Measurements from ENCODE around the gene TMC5. TPM values are rescaled to one million over a fixed set of nuclear protein-coding genes. Genes with fewer than 3 reads are reported as not detected.

TMC5 gene
- total RNA-seq, 1 experiment from 2014 or later: 15.7 TPM

- H3K79me2 ChIP-seq (ENCODE audit: insufficient read depth, low read length): no peaks in the 10 kb centered on the region
- no peaks in the 10 kb centered on the region for H3K27me3 ChIP-seq (ENCODE audit: insufficient read depth, low read length)
- peaks cover 10 to 11% of the 10 kb centered on the region in 2 experiments; a peak in 3 of 4 replicates for H3K4me1 ChIP-seq (ENCODE audit: control insufficient read depth in 1 of 2, insufficient read depth in 2 of 2, low read length in 2 of 2)
- BruUV-seq (replicated peaks): no TSS peak
- ChIA-PET RAD21 (ENCODE audit: low non-redundant PET in 1 of 2, low total read pairs in 2 of 2, uncharacterized antibody in 2 of 2, unreplicated experiment in 2 of 2) (no interaction called here), CTCF (interaction anchor here (0.6 to 1.0 kb wide), 2 partner anchors 12 to 15 kb away, joined by 3 to 7 read pairs; no protein-coding TSS in a partner anchor), POLR2A (interaction anchor here (0.6 kb wide), 1 partner anchor 57 kb away, joined by 3 read pairs; no protein-coding TSS in a partner anchor)
- no peak for DNase-seq (ENCODE audit: low read depth, low spot score)
- peaks cover 0 to 5% of the 10 kb centered on the region in 2 experiments; a peak in 1 of 4 replicates for H3K9me3 ChIP-seq (ENCODE audit: control insufficient read depth in 1 of 2, insufficient read depth in 1 of 2, low read depth in 1 of 2, low read length in 2 of 2)
- no peak overlapping the region for H2AFZ ChIP-seq (ENCODE audit: low read depth, low read length, poor library complexity, severe bottlenecking)
- H3K36me3 ChIP-seq (ENCODE audit: control insufficient read depth in 1 of 2, insufficient read depth in 2 of 2, low read length in 2 of 2): no peaks in the 10 kb centered on the region
- H3K4me3 ChIP-seq (replicated peaks in 1 of 2; ENCODE audit: low read depth in 1 of 2, low read length in 2 of 2): no peak overlapping the region
- TF ChIP-seq CBX3 (IDR thresholded peaks at IDR 0.05; ENCODE audit: low read depth) (0 out of 2 replicates have a peak, but pooled peaks have one; percentile 8), FOSL1 (IDR thresholded peaks at IDR 0.05; ENCODE audit: low read depth) (no peak), CTCF (IDR thresholded peaks at IDR 0.05 in 2 of 3, conservative IDR thresholded peaks at IDR 0.05 in 1 of 3; ENCODE audit: borderline replicate concordance in 1 of 3, insufficient read depth in 1 of 3, low read depth in 2 of 3, low read length in 2 of 3) (peak in 2 of 3 experiments; percentile 49 to 60; a peak in 4 of 6 replicates), RAD21 (IDR thresholded peaks at IDR 0.05; ENCODE audit: low read depth) (peak; percentile 61)
- peak; percentile 97 for ATAC-seq
- H3K27ac ChIP-seq (ENCODE audit: low read depth, low read length): no peak overlapping the region
- no peak overlapping the region for H3K9ac ChIP-seq (ENCODE audit: low read length)
- no peak overlapping the region for H3K4me2 ChIP-seq (ENCODE audit: low read length)
- no peaks in the 10 kb centered on the region for H4K20me1 ChIP-seq (ENCODE audit: insufficient read depth)
- H3K9me2 ChIP-seq (ENCODE audit: insufficient read depth): no peaks in the 10 kb centered on the region
- intact Hi-C loops (cut with micrococcal nuclease): no loop called here
These were observed 17.0 kb upstream of the TMC5 start for GRCh38 chr16:19400711-19401110.

GRCh38 chr16:19406891-19407491, 10.7 kb upstream of the TMC5 start:
- Histone ChIP-seq H3K9me3 (ENCODE audit: control insufficient read depth in 1 of 2, insufficient read depth in 1 of 2, low read depth in 1 of 2, low read length in 2 of 2) (peaks cover 0 to 7% of the 10 kb centered on the region in 2 experiments; a peak in 1 of 4 replicates), H3K79me2 (ENCODE audit: insufficient read depth, low read length) (peaks cover 5% of the 10 kb centered on the region; the same call in 1 of the 2 replicates), H2AFZ (ENCODE audit: low read depth, low read length, poor library complexity, severe bottlenecking) (no peak overlapping the region), H3K36me3 (ENCODE audit: control insufficient read depth in 1 of 2, insufficient read depth in 2 of 2, low read length in 2 of 2) (0 out of 4 replicates have a peak, but pooled peaks cover 0 to 3% of the 10 kb centered on the region in 2 experiments), H3K4me2 (ENCODE audit: low read length) (no peak overlapping the region), H4K20me1 (ENCODE audit: insufficient read depth) (no peaks in the 10 kb centered on the region), H3K27me3 (ENCODE audit: insufficient read depth, low read length) (no peaks in the 10 kb centered on the region), H3K27ac (ENCODE audit: low read depth, low read length) (no peak overlapping the region), H3K9ac (ENCODE audit: low read length) (no peak overlapping the region), H3K4me3 (replicated peaks in 1 of 2; ENCODE audit: low read depth in 1 of 2, low read length in 2 of 2) (no peak overlapping the region), H3K9me2 (ENCODE audit: insufficient read depth) (no peaks in the 10 kb centered on the region), H3K4me1 (ENCODE audit: control insufficient read depth in 1 of 2, insufficient read depth in 2 of 2, low read length in 2 of 2) (peaks cover 11 to 19% of the 10 kb centered on the region in 2 experiments; a peak in 3 of 4 replicates)
- intact Hi-C loops (cut with micrococcal nuclease): no loop called here
- POLR2A ChIA-PET: no interaction called here
- RAD21 ChIA-PET (ENCODE audit: low non-redundant PET in 1 of 2, low total read pairs in 2 of 2, uncharacterized antibody in 2 of 2, unreplicated experiment in 2 of 2): no interaction called here
- CTCF ChIA-PET: no interaction called here
- TF ChIP-seq RAD21 (IDR thresholded peaks at IDR 0.05; ENCODE audit: low read depth): no peak
- no peak for TF ChIP-seq SIN3A (IDR thresholded peaks at IDR 0.05; ENCODE audit: low read depth)
- TF ChIP-seq CBX3 (IDR thresholded peaks at IDR 0.05; ENCODE audit: low read depth): no peak
- no peak for TF ChIP-seq SP1 (IDR thresholded peaks at IDR 0.05; ENCODE audit: low read depth)
- no peak for TF ChIP-seq MAX (IDR thresholded peaks at IDR 0.05)
- no peak for TF ChIP-seq EGR1 (IDR thresholded peaks at IDR 0.05; ENCODE audit: low read depth)
- TF ChIP-seq ZNF274 (IDR thresholded peaks at IDR 0.05; ENCODE audit: low read depth, low read length): no peak
- no peak for TF ChIP-seq POLR2AphosphoS5 (IDR thresholded peaks at IDR 0.05; ENCODE audit: low read depth, low read length)
- no peak for TF ChIP-seq CEBPB (IDR thresholded peaks at IDR 0.05; ENCODE audit: low read depth)
- TF ChIP-seq EZH2phosphoT487 (IDR thresholded peaks at IDR 0.05; ENCODE audit: borderline replicate concordance): no peak
- DNase-seq (ENCODE audit: low read depth, low spot score): no peak
- no peak for ATAC-seq
- no TSS peak for BruUV-seq (replicated peaks)
